Stimulated activated CD8-positive, alpha-beta memory T cell treated with anti-CD3 and anti-CD28 coated beads, Interleukin-4, amount 100 ng/mL, for 24 hours (primary cell): ENCODE data around the gene SMAD6.
A peak's percentile ranks its signal among the peaks of the same experiment; 100 is the strongest.

Experiments used
- DNase-seq: peaks from one replicate; pipeline ENCODE4 v3.0.0-alpha.2; 2020; ENCODE audit warnings: low read depth

SMAD6 gene

DNA sequence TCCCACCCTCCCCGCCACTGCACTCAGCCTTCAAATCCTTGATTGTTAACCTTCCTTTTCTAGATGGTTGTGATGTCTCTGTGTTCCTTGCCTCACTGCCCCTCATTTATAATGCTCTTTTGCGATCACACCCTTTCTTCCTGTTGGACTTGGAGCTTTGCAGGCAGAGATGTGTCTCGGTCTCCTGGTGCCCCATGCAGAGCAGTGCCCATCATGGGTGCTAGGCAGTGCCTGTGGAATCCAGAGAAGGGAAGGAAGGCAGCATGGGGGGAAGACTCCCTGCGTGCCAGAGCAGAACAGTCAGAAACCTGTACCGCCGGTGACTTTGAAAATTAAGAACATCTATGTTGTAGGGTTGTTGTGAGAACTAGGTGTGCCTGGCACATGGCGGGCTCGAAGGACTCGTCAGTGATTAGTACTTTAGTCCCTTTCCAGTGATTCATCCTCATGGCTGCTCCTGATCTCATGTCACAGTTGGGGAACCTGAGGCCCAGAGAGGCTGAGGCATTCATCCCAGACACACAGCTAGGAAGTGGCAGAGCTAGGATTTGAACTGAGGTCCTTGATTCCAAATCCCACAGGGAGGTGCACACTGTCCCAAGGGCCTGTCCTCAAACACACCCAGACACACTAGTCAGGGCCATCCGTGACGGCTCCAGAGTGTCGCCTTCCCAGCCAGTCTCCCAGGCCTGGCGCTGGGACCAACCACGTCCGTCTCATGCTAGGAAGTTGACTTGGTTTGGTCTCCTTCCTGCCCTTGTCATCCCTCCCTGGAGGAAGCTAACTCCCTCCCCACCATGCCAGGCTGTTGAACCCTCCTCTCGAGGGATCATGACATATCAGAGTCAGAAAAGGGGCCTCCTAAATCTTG is 58.3 kb downstream of the SMAD6 start:
- DNase-seq: no peak

DNA sequence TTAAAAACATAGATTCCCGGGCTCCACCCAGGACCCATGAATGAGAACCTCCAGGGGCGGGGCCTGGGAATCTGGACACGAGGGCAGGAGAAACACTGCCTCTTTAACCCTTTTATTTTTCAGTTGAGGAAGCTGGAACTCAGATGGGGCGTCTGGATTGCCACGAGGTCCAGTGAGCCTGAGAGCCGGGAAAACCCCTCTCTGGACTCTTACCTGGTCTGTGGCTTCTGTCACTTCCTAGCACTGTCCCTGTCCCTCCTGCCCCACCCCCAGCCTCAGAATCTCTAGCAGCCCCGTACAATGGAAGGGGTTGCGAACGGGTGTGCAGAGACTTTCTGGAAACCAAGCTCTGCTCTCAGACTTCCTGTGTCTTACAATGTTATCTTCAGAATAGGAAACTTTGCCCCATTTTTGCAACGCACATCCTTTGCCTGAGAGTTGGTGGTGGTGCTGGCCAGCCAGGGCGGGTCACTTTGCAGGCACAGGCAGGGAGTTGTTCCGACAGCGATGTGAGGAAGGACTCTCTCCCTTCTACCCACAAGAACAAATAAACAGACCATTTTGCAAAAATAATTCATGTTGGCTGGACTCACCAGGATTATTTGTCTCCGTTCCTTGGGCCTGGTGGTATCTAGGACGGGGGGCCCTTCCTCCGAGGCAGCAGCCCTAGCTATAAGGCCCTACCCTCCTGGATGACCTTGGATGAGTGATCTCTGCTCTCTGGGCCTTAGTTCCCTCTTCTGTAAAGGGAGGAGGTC is 59.1 kb downstream of the SMAD6 start:
- no peak for DNase-seq

DNA sequence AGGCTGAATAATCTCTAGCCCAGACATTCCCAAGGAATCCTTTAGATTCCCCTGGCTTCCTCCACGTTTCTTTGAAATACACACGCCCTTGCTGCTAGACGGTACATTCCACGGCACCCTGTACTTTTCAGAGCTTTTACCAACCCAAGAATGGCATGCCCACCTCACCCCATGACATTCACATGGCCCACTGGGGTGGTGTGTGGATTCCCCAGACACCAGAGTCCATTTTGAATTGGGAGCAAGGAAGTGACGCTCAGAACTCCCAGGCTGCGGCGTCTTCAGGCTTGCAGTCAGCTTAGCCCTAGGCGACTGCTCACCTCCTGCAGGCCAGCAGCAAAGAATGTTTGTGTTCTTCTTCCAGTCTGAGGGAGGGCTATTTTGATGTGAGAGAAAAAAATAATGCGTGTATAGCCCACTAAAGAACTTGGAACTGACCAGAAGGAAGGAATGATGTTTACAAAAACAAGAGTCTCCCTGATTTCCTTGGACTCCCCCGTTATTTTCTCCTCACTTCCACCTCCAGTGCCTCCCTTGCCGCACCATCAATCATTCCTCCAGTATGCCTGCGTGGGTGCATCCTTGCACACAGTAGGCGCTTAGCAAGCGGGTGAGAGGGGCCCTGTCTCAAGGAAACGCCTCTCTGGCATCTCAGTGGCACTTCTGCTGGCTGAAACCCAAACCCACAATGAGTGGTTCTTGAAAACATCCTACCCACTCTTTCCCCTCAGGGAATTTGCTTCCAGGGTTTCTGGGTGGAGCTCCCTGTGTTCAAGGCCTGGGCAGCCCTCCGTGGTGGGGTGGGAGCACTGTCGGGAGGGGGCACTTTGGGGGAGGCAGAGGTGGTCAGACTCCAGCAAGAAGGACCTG is 59.9 kb downstream of the SMAD6 start:
- no peak for DNase-seq

DNA sequence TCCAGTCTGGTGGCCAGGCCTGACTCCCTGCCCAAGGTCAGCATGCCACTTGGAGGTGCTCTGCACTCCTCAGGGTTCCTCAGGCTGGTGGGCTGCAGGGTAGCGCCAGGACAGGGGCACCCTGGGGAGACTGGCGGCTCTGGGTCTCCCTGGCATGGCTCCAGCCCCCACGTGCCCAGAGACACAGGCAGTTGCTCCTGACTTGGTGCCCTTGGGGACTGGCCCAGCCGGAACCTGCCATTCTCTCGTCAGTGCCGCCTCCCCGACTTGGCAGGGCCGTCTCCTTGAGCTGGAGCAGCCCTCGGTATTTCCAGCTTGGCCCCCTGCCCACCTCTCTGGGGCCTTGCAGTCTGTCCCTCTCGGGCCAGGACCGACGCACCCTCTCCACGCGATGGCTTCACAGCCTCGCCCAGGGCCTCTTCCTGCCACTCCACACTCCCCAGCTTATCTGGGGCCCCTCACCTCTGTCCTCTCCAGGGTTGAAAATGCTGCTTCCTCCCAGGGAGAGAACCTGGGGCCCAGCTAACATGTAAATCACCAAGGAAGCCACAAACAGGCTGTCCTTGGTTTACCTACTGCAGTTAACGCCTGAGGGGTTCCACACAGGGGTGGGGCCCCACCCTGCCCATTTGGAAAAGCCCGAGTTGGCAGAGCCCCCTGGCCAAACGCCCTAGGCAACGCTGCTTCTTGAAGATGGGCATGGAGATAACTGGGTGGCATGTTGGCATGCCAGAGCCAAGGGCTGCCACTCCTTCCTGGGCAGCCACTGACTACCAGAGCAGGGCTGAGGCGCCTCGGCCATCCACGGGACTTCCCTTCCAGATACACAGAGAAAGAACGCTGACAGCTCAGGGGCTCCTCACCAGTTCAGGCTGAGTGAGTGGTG is 61.4 kb downstream of the SMAD6 start:
- no peak for DNase-seq

DNA sequence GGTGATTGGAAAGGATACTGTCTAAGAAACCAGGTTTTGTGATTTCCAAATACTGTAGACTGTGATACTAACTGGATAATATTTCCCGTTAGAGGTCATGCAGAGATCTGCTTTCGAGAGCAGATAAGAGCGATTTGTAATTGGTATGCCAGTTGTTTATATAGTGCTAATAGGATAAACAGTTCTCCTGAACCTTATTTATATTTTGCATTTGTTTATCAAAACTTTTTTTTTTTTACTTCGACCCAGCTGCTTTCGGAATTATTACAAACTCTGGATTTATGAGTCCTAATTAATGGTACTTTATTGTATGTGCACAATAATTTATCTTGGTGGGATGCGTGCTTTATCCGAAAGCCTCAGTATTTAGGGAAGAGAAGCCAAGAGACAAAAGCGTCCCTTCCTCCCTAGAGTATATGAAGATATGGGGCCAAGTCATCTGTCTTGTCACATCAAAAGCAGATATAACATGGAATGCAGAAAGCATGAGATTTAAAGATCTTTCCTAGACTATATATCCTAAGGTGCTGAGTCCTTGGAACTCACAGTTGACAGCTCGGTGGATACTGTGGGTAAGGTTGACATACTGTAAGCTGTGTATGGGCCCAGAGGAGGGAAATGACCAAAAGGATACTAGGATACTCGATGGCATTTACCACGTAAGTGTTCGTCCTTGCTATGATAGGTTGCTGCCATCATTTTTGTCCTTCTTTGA is 62.2 kb downstream of the SMAD6 start:
- DNase-seq: no peak

DNA sequence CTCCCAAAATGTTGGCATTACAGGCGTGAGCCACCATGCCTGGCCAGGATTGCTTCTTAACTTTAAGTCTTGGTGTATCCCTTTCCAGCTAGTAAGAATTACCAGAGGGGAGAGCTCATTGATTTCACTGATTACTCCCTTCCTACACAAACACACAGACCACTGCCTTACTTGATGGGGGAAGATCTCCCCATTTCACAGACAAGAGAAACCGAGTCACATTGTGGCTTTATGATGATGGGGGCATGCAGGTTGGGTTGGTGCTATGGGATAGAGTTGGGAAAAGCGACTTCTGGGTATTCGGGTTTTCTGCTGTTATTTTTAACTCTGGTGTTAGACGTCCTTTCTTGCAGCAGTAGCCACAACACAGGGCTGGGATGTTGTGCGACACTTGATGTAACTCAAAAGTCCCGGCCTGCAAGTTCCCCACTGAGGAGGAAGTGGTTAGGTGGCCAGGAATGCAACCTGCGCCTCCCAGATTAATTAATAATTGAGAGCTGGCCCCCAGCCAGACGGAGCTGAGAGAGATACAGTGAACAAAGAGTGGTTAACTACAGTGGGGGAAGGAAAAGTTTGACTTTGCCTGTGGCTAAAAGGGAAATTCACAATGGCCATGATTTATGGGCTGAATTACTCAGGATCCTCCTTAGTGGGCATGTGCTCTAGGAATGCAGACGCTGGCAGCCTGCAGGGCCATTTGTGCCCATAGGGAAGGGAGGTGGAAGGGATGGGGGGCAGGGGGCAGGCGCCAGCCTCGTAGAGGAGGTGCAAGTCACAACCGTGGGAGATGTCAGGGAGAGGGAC is 63.6 kb downstream of the SMAD6 start:
- no peak for DNase-seq

DNA sequence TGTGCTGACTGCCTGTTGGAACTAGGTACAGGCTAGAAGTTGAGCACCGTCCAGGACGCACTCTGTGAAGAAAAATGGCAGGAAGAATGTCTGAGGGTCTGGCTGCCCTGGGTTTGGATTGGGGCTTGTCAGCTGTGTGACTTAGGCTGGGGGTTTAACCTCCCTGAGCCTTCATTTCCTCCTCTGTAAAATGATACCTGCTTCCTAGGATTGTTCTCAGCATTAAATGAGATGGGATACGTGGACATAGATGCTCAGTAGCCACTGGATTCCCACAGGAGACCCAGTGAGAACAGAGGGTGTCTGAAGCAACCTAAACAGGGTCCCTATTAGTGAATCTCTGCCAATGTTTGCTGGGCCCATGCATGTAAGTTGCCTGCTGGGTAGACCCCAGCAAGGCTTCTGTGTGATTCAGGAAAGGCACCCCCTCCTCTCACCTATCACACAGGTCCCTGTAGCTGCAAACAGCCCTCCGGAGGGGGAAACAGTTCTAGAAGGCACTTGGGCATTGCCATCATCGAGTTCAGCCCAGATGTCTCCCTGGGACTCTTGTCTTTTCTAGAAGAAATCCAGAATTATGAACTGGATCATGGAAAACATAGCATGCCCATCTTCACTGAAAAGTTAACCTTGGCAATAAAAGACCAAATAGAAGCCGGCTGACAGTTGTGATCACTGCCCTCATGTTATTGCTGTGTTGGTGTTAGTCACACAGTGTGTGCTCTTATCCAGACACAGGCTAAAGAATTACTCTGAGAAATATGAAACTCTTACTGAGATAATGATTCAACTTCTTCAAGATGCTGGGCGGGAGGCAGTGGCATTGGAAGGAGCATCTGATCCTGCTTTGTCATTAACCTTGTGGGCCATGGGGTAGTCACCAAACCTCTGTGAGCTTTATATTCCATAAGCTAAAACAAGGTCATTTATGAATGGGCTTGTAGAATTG is 64.5 kb downstream of the SMAD6 start:
- no peak for DNase-seq

DNA sequence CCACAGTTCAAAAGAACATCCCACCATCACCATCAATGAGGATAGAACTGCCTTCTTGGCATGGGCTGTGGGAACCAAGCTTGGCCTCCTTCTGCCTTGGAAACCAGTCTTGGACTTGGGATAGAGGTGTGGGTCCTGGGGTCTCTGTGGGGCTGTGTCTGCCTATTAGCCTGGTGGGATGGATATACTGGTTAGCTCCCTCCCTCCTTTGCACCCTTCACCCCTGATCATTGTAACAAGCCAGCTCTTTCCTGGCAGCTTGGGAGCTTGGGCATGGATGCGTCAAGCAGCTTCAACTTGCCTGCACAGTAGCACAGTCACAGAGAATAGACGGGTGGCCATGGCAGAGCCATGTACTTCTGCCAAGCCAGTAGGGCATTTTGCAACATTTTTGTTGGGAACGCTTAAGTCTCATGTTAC is 65.2 kb downstream of the SMAD6 start:
- DNase-seq: no peak

DNA sequence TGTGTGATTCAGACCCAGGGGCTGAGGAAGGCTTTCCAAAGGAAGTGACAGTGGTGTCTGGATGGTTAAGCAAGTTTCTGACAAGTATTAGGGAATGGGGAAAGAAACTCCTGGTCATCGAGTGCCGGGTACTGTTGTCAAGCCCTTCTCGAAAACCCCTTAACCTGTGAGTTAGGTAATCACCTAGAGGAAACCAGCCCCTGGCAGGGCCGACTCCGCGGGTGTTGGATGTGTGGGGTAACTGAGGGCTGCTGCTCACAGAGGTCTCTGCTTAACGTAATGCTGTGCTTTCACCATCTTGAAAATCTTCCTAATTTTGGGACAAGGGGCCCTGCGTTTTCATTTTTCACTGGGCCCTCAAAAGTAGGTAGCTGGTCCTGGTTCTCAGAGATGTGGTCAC is 67.0 kb downstream of the SMAD6 start:
- no peak for DNase-seq

DNA sequence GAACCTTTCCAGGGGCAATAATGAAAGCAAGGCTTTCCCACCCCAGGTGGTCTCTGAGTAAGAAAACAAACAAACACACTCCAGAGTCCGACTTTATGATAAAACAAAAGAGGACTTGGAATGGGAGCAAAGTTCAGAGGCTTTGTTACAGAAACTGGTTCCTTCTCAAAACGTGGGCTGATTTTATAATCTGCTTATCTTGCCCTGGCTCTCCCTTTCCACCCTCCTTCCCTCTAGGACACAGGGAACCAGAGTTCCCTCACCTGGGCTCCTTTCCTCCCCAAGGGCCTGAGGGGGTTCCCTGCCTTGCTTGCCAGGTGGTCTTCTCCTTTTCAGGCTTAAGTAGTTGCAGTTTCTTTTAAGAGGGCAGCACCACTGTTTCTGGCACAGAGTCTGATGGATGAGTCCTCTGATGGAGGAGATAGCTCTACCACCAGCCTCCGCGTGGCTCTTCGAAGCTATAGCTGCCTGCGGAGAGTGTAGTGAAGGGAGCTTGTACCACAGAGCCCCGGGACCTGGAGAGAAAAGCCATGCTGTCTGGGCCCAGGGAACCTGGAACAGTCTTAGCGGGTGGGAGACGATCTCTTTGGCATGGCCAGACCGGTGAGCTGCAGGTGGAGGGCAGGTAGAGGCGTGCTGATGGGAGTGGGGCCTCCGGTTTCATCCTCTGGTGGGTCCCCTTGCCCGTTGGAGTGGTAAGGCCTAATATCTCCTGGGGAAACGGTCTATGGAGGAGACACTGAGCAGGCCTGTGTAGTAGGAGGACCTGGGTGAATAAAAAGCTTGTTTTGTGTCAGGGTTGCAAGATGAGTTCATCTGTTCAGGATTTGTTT is 68.7 kb downstream of the SMAD6 start:
- no peak for DNase-seq

DNA sequence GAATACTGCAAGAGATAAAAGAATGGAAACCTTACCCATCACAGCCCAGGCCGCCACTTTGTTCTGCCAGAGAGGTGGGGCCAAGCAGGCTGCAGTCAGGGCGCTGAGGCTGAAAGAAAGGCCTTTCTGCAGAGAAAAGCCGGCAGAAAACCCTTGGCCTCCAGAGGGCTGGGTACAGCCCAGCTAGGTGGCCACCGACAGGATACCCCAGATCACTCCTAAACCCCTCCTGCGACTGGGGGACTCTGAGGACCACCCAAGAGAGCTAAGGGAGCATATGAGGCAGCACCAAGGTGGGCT is 69.3 kb downstream of the SMAD6 start:
- DNase-seq: no peak

DNA sequence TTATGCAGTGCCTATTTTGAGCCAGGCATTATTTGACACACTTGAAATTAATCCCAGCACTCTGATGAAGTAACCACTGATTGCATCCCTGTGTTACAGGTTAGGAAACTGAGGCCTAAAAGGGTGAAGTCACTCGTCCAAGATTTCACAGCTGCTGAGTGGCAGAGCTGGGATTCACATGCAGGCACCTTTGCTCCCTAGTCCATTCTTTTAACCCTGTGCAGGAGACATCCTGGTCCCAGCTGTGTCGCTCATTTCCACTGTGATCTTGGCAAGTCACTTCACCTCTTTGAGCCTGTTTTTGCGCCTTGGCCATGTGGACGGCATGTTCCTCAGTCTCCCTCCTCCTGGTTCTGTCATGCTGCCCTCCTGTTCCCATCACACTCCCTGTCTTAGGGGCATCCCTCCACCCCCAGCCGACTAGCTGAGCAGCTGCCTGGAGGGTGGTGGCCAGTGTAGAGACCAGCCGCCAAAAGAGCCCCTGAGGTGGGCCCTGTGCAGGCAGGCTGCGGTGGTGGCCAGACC is 70.6 kb downstream of the SMAD6 start:
- DNase-seq: no peak

DNA sequence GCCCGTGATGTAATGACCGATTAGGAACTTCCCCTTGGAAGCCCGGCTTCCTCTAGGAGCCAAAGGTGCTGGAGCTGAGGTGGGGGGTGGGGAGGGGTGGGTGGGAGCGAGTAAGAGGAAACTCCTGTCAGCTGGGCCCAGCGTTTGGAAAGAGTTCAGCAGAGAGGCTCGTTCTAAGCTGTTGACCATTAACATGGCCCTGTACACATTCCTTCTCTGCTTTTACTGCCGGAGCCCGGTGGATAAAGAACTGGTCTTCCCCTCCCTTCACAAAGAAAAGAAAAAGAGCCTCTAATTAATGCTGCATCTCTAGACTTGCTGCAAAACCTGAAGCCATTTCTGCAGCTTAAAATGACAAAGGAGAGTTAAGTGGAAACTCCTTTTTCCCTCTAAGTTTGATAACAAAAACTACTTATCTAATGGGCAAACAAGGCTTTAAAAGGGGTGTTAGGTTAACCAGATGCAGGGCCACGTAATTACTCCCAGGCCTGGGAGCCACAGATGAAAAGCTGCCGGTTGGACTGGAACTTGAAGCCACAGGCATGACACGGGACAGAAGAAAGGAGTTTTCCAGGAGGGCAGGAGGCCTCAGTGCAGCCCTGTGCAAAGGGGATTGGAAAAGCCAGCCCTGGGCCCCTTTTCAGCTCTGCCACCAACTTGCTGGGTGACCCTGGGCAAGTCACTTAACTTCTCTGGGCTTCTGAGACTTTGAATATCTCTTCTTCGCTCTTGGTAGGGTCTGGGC is 71.3 kb downstream of the SMAD6 start:
- DNase-seq: no peak

DNA sequence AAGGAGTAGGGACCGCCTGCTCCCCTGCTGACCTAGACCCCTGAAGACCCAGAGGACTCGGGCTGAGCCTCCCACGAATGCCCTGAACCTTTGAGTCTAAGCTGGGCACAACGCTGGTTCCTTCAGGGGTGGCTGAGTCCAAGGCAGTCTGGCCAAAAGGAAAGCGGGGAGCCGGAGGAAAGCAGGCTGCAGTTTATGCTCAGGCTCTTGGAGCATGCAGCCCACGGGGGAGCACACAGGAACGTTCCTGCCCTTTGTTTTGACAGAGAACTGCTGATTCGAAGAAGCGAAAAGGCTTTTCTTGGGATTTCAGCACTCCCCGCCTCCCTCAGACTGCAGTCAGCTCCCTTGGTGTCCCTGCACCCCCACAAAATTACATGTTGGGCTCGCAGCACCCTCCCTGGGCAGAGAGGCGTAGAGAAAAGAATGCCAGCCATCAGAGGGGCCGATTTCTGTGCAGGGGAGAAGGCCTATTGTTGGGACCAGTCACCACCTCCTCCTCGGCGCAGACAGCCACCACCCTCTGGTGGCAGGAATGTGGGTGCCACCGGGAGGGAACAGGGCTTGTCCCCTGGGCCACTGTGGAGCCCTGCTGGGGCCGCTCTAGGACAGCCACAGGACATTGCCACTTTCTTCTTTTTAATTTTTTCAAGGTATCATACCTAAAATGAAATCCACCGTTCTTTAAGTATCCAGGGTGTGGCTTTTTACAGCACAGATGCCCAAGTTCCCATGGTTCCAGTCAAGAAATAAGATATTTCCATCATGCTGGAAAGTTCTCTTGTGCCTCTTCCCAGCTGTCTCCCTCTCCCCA is 72.2 kb downstream of the SMAD6 start:
- peak; percentile 12 for DNase-seq

DNA sequence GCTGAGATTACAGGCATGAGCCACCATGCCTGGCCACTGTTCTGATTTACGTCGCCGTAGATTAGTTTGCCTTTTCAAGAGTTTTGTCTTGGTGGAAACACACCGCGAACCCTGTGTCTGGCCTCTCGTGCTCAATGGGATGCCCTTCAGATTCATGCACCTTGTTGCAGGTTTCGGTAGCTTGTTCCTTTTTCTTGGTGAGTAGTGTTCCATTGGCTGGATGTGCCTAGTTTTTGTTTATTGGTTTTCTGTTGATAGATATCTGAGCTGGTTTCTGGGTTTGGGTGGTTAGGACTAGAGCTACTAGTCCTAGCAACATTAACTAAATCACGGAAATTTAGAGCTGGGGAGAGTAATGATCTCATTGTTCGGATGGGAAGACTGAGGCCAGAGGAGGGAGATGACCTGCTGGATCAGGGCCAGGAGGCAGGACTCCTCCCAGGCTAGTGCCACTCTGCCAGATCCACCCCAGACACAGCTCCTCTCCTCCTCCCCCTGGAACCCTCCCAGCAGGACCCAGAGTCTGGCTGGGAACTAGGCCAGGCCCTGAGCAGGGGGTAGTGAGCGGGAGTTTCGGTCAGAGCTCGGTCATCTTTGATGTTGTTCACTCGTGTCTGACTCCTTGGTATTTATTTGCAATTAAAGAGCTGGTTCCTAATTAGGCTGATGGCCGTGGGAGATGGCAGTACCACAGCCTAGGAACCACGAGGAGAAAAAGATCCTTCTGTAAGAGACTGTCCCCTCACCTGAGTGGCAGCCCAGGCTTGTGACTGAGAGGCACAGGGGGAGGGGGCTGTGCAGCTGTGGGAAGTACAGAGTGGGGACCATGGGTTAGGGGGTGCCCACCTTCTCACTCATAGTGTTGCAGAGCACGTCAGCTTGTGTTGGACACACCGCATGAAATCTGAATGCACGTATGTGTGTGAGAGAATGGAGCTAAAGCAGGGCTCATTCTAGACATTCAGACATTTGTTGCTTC is 73.4 kb downstream of the SMAD6 start:
- DNase-seq: no peak
